Germinal center (tissue), 1 donor: Measurements from ENCODE around the gene IL6R.
"Not testable (repeated sequence)": the region's sequence is repeated elsewhere in the genome, so short reads cannot be mapped to it uniquely, and the experiment has no call there.

Source experiments
- DNase-seq: peaks from one replicate; pipeline ENCODE4 v3.0.0; 2012; ENCODE audit warnings: mixed read lengths, low spot score

The IL6R gene

GRCh38 chr1:154404984-154405746 lies at the start of gene IL6R:
Gene IL6R, plus strand, starts transcription at chr1:154405343. Its CDS starts 287 bp downstream, at chr1:154405630.
- DNase-seq: peak; percentile 61

GRCh38 chr1:154358519-154358918 lies 46.6 kb upstream of the IL6R start:
- no peak for DNase-seq

GRCh38 chr1:154360288-154360687 lies 44.9 kb upstream of the IL6R start:
- DNase-seq: no peak

- not testable (repeated sequence) for DNase-seq
Observed at GRCh38 chr1:154360881-154361280, 44.3 kb upstream of the IL6R start.

GRCh38 chr1:154361357-154361756 lies 43.8 kb upstream of the IL6R start:
- no peak for DNase-seq

GRCh38 chr1:154371436-154371835 lies 33.7 kb upstream of the IL6R start:
- DNase-seq: no peak

- not testable (repeated sequence) for DNase-seq
Observed at GRCh38 chr1:154373777-154374357, 31.3 kb upstream of the IL6R start.

- DNase-seq: no peak
Observed at GRCh38 chr1:154379301-154379700, 25.8 kb upstream of the IL6R start.

- no peak for DNase-seq
Observed at GRCh38 chr1:154384650-154385489, 20.3 kb upstream of the IL6R start.

- no peak for DNase-seq
Observed at GRCh38 chr1:154386643-154387352, 18.3 kb upstream of the IL6R start.

- no peak for DNase-seq
Observed at GRCh38 chr1:154391086-154391770, 13.9 kb upstream of the IL6R start.

- no peak for DNase-seq
Observed at GRCh38 chr1:154398141-154398540, 7.0 kb upstream of the IL6R start.

GRCh38 chr1:154398678-154399077 lies 6.5 kb upstream of the IL6R start:
- DNase-seq: no peak

- DNase-seq: no peak
Observed at GRCh38 chr1:154400381-154400801, 4.8 kb upstream of the IL6R start.

- no peak for DNase-seq
Observed at GRCh38 chr1:154402409-154402921, 2.7 kb upstream of the IL6R start.

GRCh38 chr1:154403261-154403943 lies 1.7 kb upstream of the IL6R start:
- no peak for DNase-seq

- DNase-seq: no peak
Observed at GRCh38 chr1:154403983-154404382, 1.2 kb upstream of the IL6R start.

- no peak for DNase-seq
Observed at GRCh38 chr1:154404511-154404931, 622 bp upstream of the IL6R start.

- DNase-seq: no peak
Observed at GRCh38 chr1:154405747-154406571, 816 bp downstream of the IL6R start.

- DNase-seq: no peak
Observed at GRCh38 chr1:154406572-154406879, 1.4 kb downstream of the IL6R start.
